ENCODE measurements around the gene KHNYN.
A peak's percentile ranks its signal among the peaks of the same experiment; 100 is the strongest.
"Not testable (repeated sequence)": the region's sequence is repeated elsewhere in the genome, so short reads cannot be mapped to it uniquely, and the experiment has no call there.

Gene KHNYN

GRCh38 chr14:24429395-24430142, at the start of gene KHNYN, which contains the start of gene CBLN3:
TSS of gene KHNYN (plus strand) at chr14:24429954. CDS start at chr14:24430731, 777 bp downstream.
TSS of gene CBLN3 (minus strand) at chr14:24429668. CDS start at chr14:24429054, 614 bp downstream.
- peak within 1 kb of the TSS; percentile 73 for H3K4me3 ChIP-seq (ENCODE audit: low read depth, low read length)
- no peak for TF ChIP-seq CTCF (IDR thresholded peaks at IDR 0.05; ENCODE audit: low read depth, low read length)

GRCh38 chr14:24381363-24382063, 48.2 kb upstream of the KHNYN start:
- no peak overlapping the region for H3K4me3 ChIP-seq (ENCODE audit: low read depth, low read length)
- no peak for TF ChIP-seq CTCF (IDR thresholded peaks at IDR 0.05; ENCODE audit: low read depth, low read length)

GRCh38 chr14:24382064-24382371, 47.7 kb upstream of the KHNYN start:
- TF ChIP-seq CTCF (IDR thresholded peaks at IDR 0.05; ENCODE audit: low read depth, low read length) = no peak
- H3K4me3 ChIP-seq (ENCODE audit: low read depth, low read length) = no peak overlapping the region

GRCh38 chr14:24384169-24384568, 45.6 kb upstream of the KHNYN start:
- no peak overlapping the region for H3K4me3 ChIP-seq (ENCODE audit: low read depth, low read length)
- TF ChIP-seq CTCF (IDR thresholded peaks at IDR 0.05; ENCODE audit: low read depth, low read length) = no peak

- TF ChIP-seq CTCF (IDR thresholded peaks at IDR 0.05; ENCODE audit: low read depth, low read length) = no peak
- no peak overlapping the region for H3K4me3 ChIP-seq (ENCODE audit: low read depth, low read length)
Observed at GRCh38 chr14:24385524-24385923, 44.2 kb upstream of the KHNYN start.

GRCh38 chr14:24387009-24387345, 42.8 kb upstream of the KHNYN start:
- H3K4me3 ChIP-seq (ENCODE audit: low read depth, low read length) = no peak overlapping the region
- no peak for TF ChIP-seq CTCF (IDR thresholded peaks at IDR 0.05; ENCODE audit: low read depth, low read length)

GRCh38 chr14:24387579-24387978, 42.2 kb upstream of the KHNYN start:
- H3K4me3 ChIP-seq (ENCODE audit: low read depth, low read length) = not testable (repeated sequence)
